ENCODE results near the gene PRPF38B. TPM values are rescaled to one million over a fixed set of nuclear protein-coding genes. Genes with fewer than 3 reads are reported as not detected.
A peak's percentile ranks its signal among the peaks of the same experiment; 100 is the strongest.

Gene PRPF38B
- total and polyA plus RNA-seq, 9 of the 15 experiments (the other 6 are each of a cell fraction or from before 2014, with no cell fraction given) = 25.3 to 85.5 (median 66.4) TPM

DNA sequence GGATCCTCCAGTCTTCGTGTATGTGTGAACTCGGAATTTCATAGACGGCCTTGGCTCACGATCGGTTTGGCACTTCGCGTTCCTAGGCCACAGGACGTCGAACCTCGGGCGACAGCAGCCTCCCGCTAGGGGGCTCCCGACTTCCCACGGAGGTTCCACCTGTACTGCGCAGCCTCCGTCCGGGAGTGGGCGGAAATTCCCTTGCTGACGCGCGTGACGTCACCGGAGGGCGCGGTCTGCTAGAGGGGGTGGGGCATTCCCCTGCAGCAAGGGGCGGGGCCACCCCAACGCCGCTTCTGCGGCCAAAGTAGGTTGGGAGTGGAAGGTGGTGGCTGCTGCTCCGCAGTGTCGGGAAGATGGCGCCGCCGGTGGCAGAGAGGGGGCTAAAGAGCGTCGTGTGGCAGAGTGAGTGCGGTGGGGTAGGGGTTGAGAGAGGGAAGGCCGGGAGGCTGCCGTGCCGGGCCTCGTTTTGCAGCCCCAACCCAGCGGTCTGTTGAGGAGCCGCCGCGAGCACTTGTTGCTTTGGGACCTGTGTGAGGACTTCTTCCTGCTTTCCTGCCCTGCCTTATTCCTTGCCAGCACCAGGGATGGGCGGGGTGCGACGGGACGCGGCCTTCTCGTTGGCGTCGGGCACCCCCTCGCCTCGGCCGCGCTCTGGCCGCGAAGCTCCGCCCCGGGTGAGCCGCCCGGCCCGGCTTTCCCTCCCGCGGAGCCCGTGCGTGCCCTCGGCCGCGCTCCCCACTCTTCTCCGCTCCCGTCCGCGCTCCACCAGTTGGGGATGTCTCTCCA lies 54.5 kb downstream of the PRPF38B start, which contains the start of gene STXBP3 (continued):
- TF ChIP-seq ZNF407 (IDR thresholded peaks at IDR 0.05; ENCODE audit: low read depth) (no peak), POLR2G (IDR thresholded peaks at IDR 0.05; ENCODE audit: low read depth, low read length) (peak; percentile 99), SRSF9 (IDR thresholded peaks at IDR 0.05; ENCODE audit: borderline replicate concordance, low read depth, low read length) (no peak), BCOR (IDR thresholded peaks at IDR 0.05) (peak; percentile 59; the same call in 1 of the 2 replicates), E2F4 (CRISPR knock-in tag; IDR thresholded peaks at IDR 0.05; ENCODE audit: low read depth) (peak; percentile 80; the same call in 1 of the 2 replicates), ZNF766 (CRISPR knock-in tag; conservative IDR thresholded peaks at IDR 0.05) (peak; percentile 74; the same call in 1 of the 2 replicates), THAP12 (CRISPR knock-in tag; IDR thresholded peaks at IDR 0.05) (peak; percentile 95)
- TF ChIP-seq, protein P1, sequence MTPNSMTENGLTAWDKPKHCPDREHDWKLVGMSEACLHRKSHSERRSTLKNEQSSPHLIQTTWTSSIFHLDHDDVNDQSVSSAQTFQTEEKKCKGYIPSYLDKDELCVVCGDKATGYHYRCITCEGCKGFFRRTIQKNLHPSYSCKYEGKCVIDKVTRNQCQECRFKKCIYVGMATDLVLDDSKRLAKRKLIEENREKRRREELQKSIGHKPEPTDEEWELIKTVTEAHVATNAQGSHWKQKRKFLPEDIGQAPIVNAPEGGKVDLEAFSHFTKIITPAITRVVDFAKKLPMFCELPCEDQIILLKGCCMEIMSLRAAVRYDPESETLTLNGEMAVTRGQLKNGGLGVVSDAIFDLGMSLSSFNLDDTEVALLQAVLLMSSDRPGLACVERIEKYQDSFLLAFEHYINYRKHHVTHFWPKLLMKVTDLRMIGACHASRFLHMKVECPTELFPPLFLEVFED (CRISPR knock-in tag; conservative IDR thresholded peaks at IDR 0.05) = peak; percentile 78
- TF ChIP-seq, protein P2, sequence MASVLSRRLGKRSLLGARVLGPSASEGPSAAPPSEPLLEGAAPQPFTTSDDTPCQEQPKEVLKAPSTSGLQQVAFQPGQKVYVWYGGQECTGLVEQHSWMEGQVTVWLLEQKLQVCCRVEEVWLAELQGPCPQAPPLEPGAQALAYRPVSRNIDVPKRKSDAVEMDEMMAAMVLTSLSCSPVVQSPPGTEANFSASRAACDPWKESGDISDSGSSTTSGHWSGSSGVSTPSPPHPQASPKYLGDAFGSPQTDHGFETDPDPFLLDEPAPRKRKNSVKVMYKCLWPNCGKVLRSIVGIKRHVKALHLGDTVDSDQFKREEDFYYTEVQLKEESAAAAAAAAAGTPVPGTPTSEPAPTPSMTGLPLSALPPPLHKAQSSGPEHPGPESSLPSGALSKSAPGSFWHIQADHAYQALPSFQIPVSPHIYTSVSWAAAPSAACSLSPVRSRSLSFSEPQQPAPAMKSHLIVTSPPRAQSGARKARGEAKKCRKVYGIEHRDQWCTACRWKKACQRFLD (CRISPR knock-in tag; IDR thresholded peaks at IDR 0.05) = peak; percentile 84; the same call in 1 of the 2 replicates

Measured in K562 (cell line).